ENCODE data around the gene NFKBIB.
"Not testable (repeated sequence)": the region's sequence is repeated elsewhere in the genome, so short reads cannot be mapped to it uniquely, and the experiment has no call there.

The NFKBIB gene

DNA sequence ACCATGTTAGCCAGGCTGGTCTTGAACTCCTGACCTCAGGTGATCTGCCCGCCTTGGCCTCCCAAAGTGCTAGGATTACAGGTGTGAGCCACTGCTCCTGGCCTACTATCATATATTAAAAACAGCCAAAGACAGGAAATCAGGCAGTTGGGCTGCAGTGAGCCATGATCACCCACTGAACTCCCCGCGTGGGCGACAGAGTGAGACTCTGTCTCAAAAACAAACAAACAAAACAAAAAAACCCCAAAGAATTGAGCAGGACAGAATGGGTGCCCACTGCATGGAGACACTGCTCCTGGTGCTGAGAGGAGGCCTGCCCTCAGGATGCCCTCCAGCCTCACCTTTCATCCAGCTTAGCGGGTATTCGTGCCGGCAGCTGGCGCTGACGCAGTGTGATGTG is 16.5 kb upstream of the NFKBIB start:
- H3K27ac ChIP-seq, result peak overlapping the region; percentile 11; the same call in 1 of the 2 replicates
- ChIA-PET POLR2A (ENCODE audit: low non-redundant PET) (no interaction called here), CTCF (no interaction called here)
- no peak for DNase-seq (ENCODE audit: low spot score)
- TF ChIP-seq, protein P1, sequence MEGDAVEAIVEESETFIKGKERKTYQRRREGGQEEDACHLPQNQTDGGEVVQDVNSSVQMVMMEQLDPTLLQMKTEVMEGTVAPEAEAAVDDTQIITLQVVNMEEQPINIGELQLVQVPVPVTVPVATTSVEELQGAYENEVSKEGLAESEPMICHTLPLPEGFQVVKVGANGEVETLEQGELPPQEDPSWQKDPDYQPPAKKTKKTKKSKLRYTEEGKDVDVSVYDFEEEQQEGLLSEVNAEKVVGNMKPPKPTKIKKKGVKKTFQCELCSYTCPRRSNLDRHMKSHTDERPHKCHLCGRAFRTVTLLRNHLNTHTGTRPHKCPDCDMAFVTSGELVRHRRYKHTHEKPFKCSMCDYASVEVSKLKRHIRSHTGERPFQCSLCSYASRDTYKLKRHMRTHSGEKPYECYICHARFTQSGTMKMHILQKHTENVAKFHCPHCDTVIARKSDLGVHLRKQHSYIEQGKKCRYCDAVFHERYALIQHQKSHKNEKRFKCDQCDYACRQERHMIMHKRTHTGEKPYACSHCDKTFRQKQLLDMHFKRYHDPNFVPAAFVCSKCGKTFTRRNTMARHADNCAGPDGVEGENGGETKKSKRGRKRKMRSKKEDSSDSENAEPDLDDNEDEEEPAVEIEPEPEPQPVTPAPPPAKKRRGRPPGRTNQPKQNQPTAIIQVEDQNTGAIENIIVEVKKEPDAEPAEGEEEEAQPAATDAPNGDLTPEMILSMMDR (conservative IDR thresholded peaks at IDR 0.05; ENCODE audit: low read depth), result no peak

DNA sequence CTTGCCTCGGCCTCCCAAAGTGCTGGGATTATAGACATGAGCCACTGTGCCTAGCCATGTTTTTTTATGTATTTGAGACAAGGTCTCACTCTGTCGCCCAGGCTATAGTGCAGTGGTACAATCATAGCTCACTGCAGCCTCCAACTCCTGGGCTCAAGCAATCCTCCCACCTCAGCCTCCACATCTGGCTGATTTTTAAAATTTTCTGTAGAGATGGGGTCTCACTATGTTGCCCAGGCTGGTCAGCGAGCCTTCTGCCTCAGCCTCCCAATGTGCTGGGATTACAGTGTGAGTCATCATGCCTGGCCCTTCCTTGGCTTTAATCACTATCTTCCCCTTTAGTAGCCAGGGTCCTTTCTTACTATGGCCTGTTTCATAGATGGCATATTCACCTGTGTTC is 15.1 kb upstream of the NFKBIB start:
- CTCF ChIA-PET, result interaction anchor here (1.0 kb wide), 1 partner anchor 13 kb away, joined by 11 read pairs; no protein-coding TSS in a partner anchor
- DNase-seq (ENCODE audit: low spot score); POLR2A ChIA-PET (ENCODE audit: low non-redundant PET): not testable (repeated sequence)
- peak overlapping the region; percentile 66 for H3K27ac ChIP-seq

DNA sequence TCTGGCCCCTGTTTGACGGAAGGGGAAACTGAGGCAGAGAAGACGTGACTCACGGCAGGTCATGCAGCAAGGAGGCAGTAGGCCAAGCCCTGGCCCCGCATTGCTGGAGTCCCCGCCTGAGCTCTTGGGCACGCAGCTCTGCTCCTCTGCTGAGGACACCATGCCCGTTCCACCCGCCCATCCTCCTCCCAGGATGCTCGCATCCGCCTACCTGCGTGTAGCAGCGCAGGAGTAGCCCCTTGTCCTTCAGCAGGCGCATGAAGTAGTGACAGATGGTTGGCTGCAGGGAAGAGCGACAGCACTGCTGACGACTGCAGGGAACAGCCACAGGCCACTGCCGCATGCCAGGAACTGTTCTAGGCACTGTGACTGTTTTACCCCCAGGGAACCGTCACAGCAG is 10.9 kb upstream of the NFKBIB start:
- CTCF ChIA-PET, result interaction anchor here (0.5 to 1.0 kb wide), 3 partner anchors 38 to 1675 kb away, joined by 4 to 6 read pairs (median 4); partner anchors contain the start of gene FAM98C
- TF ChIP-seq, protein P1 (conservative IDR thresholded peaks at IDR 0.05; ENCODE audit: low read depth), result no peak
- H3K27ac ChIP-seq, result peak overlapping the region; percentile 38; the same call in 1 of the 2 replicates
- POLR2A ChIA-PET (ENCODE audit: low non-redundant PET), result no interaction called here
- DNase-seq (ENCODE audit: low spot score), result no peak

DNA sequence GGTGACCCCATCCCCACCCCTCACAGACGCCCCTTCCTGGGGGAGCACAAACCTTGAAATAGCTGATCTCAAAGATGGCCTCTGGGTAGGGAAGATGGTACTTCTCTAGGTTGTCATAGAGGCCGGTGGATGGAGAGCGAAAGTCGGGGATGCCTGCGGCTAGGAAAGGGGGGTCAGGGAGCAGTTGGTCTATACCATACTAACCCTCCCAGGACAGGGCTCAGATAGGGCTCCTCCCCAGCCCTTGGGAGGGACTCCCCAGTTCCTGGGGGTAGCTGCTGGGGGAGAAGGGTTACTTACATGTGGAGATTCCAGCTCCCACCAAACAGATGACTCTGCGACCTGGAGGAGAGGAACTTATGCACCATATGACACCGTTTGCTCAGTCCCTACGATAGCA is 10.0 kb upstream of the NFKBIB start:
- TF ChIP-seq, protein P1 (conservative IDR thresholded peaks at IDR 0.05; ENCODE audit: low read depth), result no peak
- H3K27ac ChIP-seq, result no peak overlapping the region
- ChIA-PET POLR2A (ENCODE audit: low non-redundant PET) (no interaction called here), CTCF (no interaction called here)
- no peak for DNase-seq (ENCODE audit: low spot score)

DNA sequence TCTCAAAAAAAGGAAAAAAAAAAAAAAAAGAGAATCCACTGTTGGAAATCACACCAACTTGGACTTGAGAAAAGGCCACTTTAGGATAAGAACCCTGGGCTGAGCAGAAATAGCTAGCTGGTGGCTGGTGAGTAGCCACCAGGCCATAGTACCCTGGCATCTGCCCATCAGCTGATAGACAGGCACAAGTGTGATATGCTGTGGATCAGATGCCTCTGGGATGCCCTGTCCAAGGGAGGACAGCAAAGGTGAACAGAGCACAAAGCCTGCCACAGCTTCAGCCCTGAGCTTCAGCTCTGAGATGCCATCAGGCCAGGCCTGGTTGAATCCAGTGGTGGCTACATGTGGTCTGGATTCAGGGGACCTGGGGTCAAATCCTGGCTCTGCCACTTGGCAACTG is 9.1 kb upstream of the NFKBIB start:
- CTCF ChIA-PET, result no interaction called here
- no peak for DNase-seq (ENCODE audit: low spot score)
- POLR2A ChIA-PET (ENCODE audit: low non-redundant PET), result no interaction called here
- TF ChIP-seq, protein P1 (conservative IDR thresholded peaks at IDR 0.05; ENCODE audit: low read depth), result no peak
- peak overlapping the region; percentile 40; the same call in 1 of the 2 replicates for H3K27ac ChIP-seq

DNA sequence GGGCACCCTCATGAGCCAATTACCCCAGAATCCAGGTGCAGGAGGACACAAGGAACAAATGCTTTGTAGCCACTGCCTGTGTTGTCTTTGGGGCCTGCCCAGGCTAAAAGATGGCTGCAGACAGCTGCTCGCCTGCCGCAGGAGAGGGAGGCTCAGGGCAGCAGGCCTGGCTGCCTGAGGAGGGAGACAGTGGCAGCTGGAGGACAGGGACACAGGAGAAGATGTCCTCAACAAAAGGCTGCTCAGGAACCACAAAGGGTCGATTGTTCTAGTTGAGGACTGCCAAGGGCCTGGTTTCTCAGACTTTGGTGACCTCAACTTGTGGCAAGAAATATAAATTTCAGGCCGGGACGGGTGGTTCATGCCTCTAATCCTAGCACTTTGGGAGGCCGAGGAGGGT is 8.0 kb upstream of the NFKBIB start:
- no peak for DNase-seq (ENCODE audit: low spot score)
- TF ChIP-seq, protein P1 (conservative IDR thresholded peaks at IDR 0.05; ENCODE audit: low read depth), result no peak
- peak overlapping the region; percentile 40 for H3K27ac ChIP-seq
- POLR2A ChIA-PET (ENCODE audit: low non-redundant PET), result no interaction called here
- CTCF ChIA-PET, result interaction anchor here (1.1 kb wide), 1 partner anchor 23 kb away, joined by 5 read pairs; no protein-coding TSS in a partner anchor

DNA sequence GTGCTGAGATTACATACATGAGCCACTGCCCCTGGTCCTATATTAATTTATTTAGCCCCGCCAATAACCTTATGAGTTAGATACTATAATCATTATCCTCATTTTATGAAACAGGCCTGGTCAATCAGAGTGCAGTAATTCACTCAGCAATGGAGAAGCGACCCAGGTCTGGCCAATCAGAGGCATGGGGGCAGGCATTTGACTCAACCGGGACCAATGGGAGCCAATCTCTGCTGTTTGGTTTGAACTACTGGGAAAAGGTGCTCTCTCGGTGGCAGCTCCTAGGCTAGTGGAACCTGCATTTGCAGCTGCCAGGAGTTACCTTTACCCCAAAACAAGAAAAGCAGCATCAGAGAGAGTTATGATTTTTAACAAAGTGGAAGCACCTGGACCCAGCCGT is 6.9 kb upstream of the NFKBIB start:
- TF ChIP-seq, protein P1 (conservative IDR thresholded peaks at IDR 0.05; ENCODE audit: low read depth), result no peak
- ChIA-PET POLR2A (ENCODE audit: low non-redundant PET) (no interaction called here), CTCF (no interaction called here)
- no peak for DNase-seq (ENCODE audit: low spot score)
- H3K27ac ChIP-seq, result no peak overlapping the region

All from RWPE1 (cell line).